GM20000 (cell line): ENCODE measurements around the gene SELENON.

Source experiments
- DNase-seq: peaks from one replicate; pipeline ENCODE4 v3.0.0; 2012; ENCODE audit warnings: low spot score
- CTCF ChIP-seq: IDR thresholded peaks from 2 replicates; pipeline ENCODE4 v1.5.1; 2012; ENCODE audit warnings: mild to moderate bottlenecking, control low read depth; ENCODE audit errors: extremely low read depth, missing control alignments

The SELENON gene

GRCh38 chr1:25854554-25854953, 54.6 kb downstream of the SELENON start:
- TF ChIP-seq CTCF: no peak
- DNase-seq: no peak

DNA sequence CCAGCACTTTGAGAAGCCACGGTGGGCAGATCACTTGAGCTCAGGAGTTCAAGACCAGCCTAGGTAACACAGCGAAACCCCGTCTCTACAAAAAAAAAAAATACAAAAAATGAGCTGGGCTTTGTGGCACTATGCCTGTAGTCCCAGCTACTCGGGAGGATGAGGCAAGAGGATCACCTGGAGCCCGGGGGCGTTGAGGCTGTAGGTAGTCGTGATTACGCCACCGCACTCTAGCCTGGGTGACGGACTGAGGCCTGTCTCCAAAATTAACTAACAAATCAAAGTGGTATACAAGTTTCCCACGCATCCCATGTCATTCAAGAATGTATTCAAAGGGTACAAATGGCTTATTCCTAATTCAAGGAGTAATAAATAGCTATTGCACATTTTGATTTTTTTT, 56.9 kb downstream of the SELENON start:
- no peak for TF ChIP-seq CTCF
- DNase-seq: no peak

DNA sequence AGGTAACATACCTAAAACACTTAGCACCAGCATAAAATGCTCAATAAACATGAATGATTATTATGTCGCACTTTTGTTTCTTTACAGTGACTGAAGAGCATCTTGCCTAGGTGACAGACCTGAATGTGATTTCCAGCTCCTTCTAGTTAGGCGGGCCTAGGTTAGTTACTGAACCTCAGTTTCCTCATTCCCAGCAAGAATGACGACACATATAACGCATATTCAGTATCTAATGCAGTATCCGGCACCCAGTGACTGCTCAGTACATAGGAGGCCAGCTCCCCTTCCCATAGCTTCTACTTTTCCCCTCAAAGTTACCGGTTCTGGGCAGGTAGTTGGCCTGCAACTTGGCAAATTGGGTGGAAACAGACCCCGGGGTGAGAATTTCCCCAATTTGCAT, 58.5 kb downstream of the SELENON start:
- no peak for TF ChIP-seq CTCF
- DNase-seq: no peak

DNA sequence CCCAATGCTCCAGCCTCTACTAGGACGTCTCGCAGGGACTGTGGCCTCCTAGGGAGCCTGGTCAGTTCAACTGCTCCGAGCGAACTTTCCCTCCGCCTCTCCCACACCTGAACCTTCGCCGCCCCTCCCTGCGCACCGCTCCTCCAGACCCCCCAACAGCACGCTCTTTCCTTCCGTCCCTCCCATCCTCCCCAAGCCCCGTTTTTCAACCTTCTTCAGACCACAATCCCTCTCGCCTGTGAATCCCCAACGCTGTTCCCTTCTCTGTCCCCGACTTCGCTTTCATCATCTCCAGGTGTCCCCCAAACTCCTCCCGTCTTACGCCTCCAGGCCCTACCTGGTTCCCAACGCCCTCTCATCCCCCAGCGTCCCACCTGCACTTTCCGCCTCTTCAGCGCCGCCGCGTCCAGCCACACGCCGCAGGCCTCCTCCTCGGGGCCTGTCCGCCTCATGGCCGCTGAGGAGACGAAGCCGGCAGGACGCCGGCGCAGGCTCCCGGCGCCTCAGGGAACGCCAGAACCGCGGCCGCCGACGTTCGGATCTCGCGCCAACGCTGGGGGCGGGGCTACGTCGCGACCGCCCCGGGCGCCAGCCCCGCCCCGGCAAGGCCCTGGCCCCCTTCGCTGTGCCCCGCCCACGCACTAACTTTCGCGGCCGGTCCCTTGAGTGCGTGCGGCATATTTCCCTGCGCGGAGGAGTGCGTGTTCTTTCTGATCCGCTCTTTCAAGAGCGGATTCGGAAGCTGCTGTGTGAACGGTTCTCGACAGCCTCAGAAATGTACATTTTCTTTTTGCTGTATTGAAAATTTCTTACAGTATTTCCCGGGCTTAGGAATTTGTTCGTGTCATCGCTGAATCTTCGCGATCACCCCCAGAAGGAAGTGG, 59.2 kb downstream of the SELENON start, which contains the start of gene AUNIP:
TSS of gene AUNIP (minus strand) at position 552 of the 884 bp plus-strand sequence. CDS start at position 452, 100 bp downstream.
- peak; percentile 97 for DNase-seq
- TF ChIP-seq CTCF: no peak

DNA sequence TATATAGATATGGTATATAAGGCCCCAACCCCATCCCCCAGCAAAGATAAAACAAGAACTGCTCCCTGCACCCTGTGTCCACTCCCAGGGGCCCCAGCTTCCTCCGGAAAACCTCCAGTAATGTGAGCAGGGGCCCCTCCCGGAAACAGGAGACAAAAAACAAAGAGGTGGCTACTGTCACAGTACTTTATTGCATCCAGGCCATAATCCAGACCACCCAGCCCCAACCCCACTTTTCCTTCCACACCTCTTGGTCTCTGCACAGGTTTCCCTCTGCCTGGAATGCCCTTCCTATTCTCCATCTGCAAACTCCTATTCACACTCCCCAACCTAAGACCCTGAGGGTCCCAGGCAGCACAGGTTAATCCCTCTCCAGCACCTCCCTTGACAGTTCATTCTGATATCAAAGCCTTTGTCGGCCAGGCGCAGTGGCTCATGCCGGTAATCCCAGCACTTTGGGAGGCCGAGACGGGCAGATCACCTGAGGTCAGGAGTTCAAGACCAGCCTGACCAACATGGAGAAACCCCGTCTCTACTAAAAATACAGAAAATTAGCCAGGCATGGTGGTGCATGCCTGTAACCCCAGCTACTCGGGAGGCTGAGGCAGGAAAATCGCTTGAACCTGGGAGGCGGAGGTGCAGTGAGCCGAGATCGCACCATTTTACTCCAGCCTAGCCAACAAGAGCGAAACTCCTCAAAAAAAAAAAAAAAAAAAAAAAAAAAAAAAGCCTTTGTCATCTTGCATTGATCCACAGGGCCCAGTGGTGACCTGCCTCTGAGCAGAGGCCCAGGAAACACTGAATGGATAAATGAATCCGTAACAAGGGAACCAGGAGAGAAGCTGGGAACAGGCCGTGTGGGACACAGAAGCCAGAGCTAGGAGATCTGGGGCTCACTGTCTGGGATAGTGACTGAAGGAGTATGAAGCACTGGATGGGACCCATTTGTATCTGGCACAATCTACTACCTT, 61.6 kb downstream of the SELENON start:
- TF ChIP-seq CTCF: no peak
- no peak for DNase-seq

GRCh38 chr1:25862785-25863485, 62.9 kb downstream of the SELENON start:
- no peak for DNase-seq
- TF ChIP-seq CTCF: no peak
